Right lobe of liver (tissue), 4 donors: ENCODE data around the gene SLC46A3.

Experiments used
- POLR2A ChIP-seq: fragments of 450-650 bp; IDR thresholded peaks from one replicate; pipeline ENCODE4 v1.6.1; 2017; ENCODE audit warnings: antibody characterized with exemption, mild to moderate bottlenecking
- TF ChIP-seq, protein P1 (sequence below), 4 donors: fragments of 200-600 bp in 3 of 4; fragments of 450-650 bp in 1 of 4; IDR thresholded peaks; one replicate each; pipeline versions ENCODE4 v1.5.1 to v1.8.0; 2016 to 2022; ENCODE audit warnings: antibody characterized with exemption in 4 of 4, mild to moderate bottlenecking in 2 of 4
- donor health status: DM: no; HTN: no; CAD: no.
- donor health status: DM: no; HTN: no; CAD: no.
- donor health status: DM: no; HTN: yes; CAD: no.

- TF ChIP-seq POLR2A, result no peak
- TF ChIP-seq, protein P1, sequence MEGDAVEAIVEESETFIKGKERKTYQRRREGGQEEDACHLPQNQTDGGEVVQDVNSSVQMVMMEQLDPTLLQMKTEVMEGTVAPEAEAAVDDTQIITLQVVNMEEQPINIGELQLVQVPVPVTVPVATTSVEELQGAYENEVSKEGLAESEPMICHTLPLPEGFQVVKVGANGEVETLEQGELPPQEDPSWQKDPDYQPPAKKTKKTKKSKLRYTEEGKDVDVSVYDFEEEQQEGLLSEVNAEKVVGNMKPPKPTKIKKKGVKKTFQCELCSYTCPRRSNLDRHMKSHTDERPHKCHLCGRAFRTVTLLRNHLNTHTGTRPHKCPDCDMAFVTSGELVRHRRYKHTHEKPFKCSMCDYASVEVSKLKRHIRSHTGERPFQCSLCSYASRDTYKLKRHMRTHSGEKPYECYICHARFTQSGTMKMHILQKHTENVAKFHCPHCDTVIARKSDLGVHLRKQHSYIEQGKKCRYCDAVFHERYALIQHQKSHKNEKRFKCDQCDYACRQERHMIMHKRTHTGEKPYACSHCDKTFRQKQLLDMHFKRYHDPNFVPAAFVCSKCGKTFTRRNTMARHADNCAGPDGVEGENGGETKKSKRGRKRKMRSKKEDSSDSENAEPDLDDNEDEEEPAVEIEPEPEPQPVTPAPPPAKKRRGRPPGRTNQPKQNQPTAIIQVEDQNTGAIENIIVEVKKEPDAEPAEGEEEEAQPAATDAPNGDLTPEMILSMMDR (IDR thresholded peaks at IDR 0.05), result no peak
Observed at GRCh38 chr13:28654276-28654675, 64.5 kb downstream of the SLC46A3 start.
